ENCODE measurements around the gene SLC30A3.

SLC30A3 gene

DNA sequence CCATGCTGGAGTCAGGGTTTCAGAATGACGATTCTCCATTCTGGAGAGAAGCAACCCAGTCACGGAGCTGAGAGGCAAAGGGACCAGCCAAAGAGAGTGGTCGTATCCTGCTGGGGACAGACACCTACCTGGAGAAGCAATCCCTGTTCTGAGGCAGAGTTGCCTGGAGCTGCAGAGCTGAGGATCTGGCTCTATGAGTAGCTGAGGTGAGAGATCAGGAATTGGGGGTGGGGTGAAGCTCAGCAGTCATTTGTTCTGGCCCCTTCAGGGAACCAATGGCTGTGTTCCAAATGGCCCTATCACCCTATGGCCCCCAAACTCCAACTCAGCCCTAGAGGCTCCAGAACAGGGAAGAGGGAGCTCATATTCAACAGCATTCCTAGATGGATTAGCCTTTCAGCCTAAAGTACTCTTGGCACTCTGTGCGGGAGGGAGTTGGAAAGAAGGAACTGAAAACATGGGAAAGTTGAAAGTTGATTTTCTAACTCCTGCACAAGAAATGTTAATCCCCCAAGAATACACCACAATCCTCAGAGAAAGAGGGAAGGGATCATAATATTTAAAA is 54.3 kb downstream of the SLC30A3 start:
- DNase-seq (ENCODE audit: low read depth in 2 of 3, low spot score in 1 of 3) = no peak

DNA sequence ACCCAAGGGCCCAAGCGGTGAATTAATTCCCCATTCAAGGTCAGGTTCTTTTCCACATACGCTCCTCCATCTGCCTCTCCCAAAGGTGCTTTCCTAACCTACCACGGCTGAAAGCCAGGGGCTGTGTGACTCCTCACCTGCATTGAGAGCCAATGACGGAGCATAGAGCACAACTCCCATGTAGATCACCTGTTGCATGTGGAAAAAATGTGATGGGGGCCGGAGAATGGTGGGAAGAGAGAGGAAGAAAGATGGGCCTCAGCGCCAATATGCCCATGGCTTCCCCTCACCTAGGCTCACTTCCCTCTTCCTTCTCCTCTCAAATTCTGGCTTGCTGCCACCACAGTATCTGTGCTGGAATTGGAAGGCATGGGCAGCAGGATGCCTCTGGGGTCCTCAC is 56.5 kb downstream of the SLC30A3 start:
- no peak for DNase-seq (ENCODE audit: low read depth in 2 of 3, low spot score in 1 of 3)

DNA sequence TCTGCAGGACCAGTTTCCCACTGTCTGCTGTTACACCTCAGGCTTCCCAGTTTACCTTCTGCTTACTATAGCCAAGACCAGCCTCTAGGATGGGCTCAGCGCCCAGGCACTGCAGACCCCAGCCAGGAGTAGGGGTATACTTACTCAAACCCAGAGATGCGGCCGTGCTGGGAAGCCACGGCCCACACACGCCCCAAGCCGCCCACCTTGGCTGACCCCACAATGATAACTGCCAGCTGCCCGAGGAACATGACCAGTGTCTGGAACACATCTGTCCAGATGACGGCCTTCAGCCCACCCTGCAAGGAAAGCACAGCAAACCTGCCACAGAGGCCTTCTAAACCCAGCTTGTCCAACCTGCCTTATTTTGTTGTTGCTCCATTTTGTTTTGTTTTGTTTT is 57.6 kb downstream of the SLC30A3 start:
- no peak for DNase-seq (ENCODE audit: low read depth in 2 of 3, low spot score in 1 of 3)

DNA sequence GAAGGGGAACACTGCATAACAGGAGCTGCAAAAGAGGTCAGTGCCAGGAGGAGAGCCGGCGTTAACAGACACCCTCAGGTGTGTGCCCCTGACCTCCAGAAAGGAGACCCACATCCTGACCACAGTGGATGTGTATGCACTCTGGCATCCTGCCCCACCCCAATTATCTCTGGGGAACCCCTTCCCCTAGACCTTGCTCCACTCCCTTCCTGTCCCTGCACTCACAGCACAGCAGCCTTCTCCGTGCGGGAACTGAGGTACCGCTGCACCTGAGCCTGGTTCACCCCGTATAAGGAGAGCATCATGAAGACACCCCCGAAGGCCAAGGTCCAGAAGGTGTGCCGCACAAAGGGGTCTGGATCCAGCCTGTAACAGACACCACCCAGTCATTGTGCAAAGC is 58.3 kb downstream of the SLC30A3 start:
- DNase-seq (ENCODE audit: low read depth in 2 of 3, low spot score in 1 of 3) = no peak

DNA sequence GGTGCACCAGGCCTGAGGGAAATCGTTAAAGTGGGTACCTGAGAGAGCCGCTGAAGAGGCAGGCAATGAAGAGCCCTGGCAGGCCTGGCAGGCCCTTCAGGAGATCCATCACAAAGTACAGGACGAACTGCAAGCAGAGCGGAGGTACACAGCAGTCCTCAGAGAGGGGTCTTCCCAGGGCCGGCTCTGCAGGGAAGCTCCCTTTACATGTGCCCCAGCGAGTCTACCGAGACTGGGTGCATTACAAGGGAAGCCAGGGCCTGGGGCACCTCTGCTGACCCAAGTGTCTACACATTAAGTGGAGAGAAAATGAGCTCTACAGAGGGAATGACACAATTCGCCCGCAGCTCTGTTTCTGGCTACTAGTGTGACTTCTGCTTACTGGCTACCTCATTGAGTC is 59.1 kb downstream of the SLC30A3 start:
- no peak for DNase-seq (ENCODE audit: low read depth in 2 of 3, low spot score in 1 of 3)
